ENCODE measurements around the gene EHMT2.
"Not testable (repeated sequence)": the region's sequence is repeated elsewhere in the genome, so short reads cannot be mapped to it uniquely, and the experiment has no call there.

EHMT2 gene

GRCh38 chr6:31940256-31940664 lies 42.8 kb upstream of the EHMT2 start:
- DNase-seq (ENCODE audit: insufficient read length, low spot score) = no peak

GRCh38 chr6:31935823-31936222 lies 38.3 kb upstream of the EHMT2 start:
- DNase-seq (ENCODE audit: insufficient read length, low spot score) (no peak), FAIRE-seq (no peak)
- no peak for TF ChIP-seq CTCF (IDR thresholded peaks at IDR 0.05; ENCODE audit: insufficient read depth, missing control alignments)

More at GRCh38 chr6:31940256-31940664, 42.8 kb upstream of the EHMT2 start:
- TF ChIP-seq CTCF (IDR thresholded peaks at IDR 0.05; ENCODE audit: insufficient read depth, missing control alignments) = no peak
- no peak for FAIRE-seq

- FAIRE-seq (no peak), DNase-seq (ENCODE audit: insufficient read length, low spot score) (no peak)
- no peak for TF ChIP-seq CTCF (IDR thresholded peaks at IDR 0.05; ENCODE audit: insufficient read depth, missing control alignments)
These were observed 37.5 kb upstream of the EHMT2 start for GRCh38 chr6:31935021-31935420.

GRCh38 chr6:31933537-31933936 lies 36.0 kb upstream of the EHMT2 start:
- FAIRE-seq (no peak), DNase-seq (ENCODE audit: insufficient read length, low spot score) (no peak)
- TF ChIP-seq CTCF (IDR thresholded peaks at IDR 0.05; ENCODE audit: insufficient read depth, missing control alignments) = no peak

GRCh38 chr6:31932137-31932536 lies 34.6 kb upstream of the EHMT2 start:
- FAIRE-seq = not testable (repeated sequence)

GRCh38 chr6:31930962-31931361 lies 33.5 kb upstream of the EHMT2 start:
- no peak for TF ChIP-seq CTCF (IDR thresholded peaks at IDR 0.05; ENCODE audit: insufficient read depth, missing control alignments)
- FAIRE-seq = no peak
- DNase-seq (ENCODE audit: insufficient read length, low spot score) = no peak

More at GRCh38 chr6:31932137-31932536, 34.6 kb upstream of the EHMT2 start:
- not testable (repeated sequence) for DNase-seq (ENCODE audit: insufficient read length, low spot score)

GRCh38 chr6:31928672-31928939 lies 31.1 kb upstream of the EHMT2 start:
- DNase-seq (ENCODE audit: insufficient read length, low spot score) (no peak), FAIRE-seq (no peak)
- TF ChIP-seq CTCF (IDR thresholded peaks at IDR 0.05; ENCODE audit: insufficient read depth, missing control alignments) = no peak
